Sigmoid colon (tissue), 7 donors: Measurements from ENCODE around the gene CRISP3. TPM values are rescaled to one million over a fixed set of nuclear protein-coding genes. Genes with fewer than 3 reads are reported as not detected.

ENCODE experiments used
- DNase-seq: peaks from one replicate; pipeline ENCODE4 v3.0.0-alpha.2; 2019
- H3K27ac ChIP-seq, 4 donors: fragments of 200-600 bp; sonication (generic); one replicate each; pipeline ENCODE4 v1.5.1; 2016 to 2019; ENCODE audit warnings: mild to moderate bottlenecking in 1 of 4
- H3K27me3 ChIP-seq, 3 donors: fragments of 200-600 bp; sonication (generic); one replicate each; pipeline ENCODE4 v1.5.1; 2019; ENCODE audit warnings: mild to moderate bottlenecking in 1 of 3
- H3K36me3 ChIP-seq, 4 donors: fragments of 200-600 bp; sonication (generic); one replicate each; pipeline ENCODE4 v1.5.1; 2016 to 2019
- H3K4me1 ChIP-seq, 4 donors: fragments of 200-600 bp; sonication (generic); one replicate each; pipeline ENCODE4 v1.5.1; 2017 to 2019
- H3K4me3 ChIP-seq, 4 donors: fragments of 200-600 bp; sonication (generic); one replicate each; pipeline ENCODE4 v1.5.1; 2017 to 2019; ENCODE audit warnings: mild to moderate bottlenecking in 2 of 4, moderate library complexity in 1 of 4
- H3K9me3 ChIP-seq, 4 donors: fragments of 200-600 bp in 3 of 4; sonication (generic) in 3 of 4; one replicate each; pipeline versions ENCODE4 v1.5.1 to v1.6.1; 2013 to 2019
- EP300 ChIP-seq, 4 donors: sonication (generic); formaldehyde crosslinking; IDR thresholded peaks; one replicate each; pipeline ENCODE4 v1.6.1; 2017; ENCODE audit warnings: antibody characterized with exemption in 4 of 4
- POLR2A ChIP-seq, 2 donors: fragments of 450-650 bp; IDR thresholded peaks; one replicate each; pipeline ENCODE4 v1.6.1; 2016; ENCODE audit warnings: antibody characterized with exemption in 2 of 2, mild to moderate bottlenecking in 2 of 2, moderate library complexity in 2 of 2
- POLR2AphosphoS5 ChIP-seq, 4 donors: sonication (generic); formaldehyde crosslinking; IDR thresholded peaks; one replicate each; pipeline ENCODE4 v1.6.1; 2017; ENCODE audit warnings: antibody characterized with exemption in 4 of 4
- WGBS, 2 donors: extraction: QIAGEN DNeasy Blood & Tissue Kit; methylation state at CpG; one replicate each; pipeline ENCODE4 v1.1.7; 2013; 5-methylcytosine and 5-hydroxymethylcytosine counted together
- intact Hi-C: fragments of 100-400 bp; cut with DNase I; formaldehyde crosslinking; loops from one replicate; pipeline ENCODE4 v1.15.1; 2023
- polyA plus RNA-seq, 3 donors: library from polyadenylated mRNA; stranded (reverse); fragments of 200-250 nt; gene quantifications; one replicate each; pipeline ENCODE4 v1.2.3, GENCODE V29; 2013
- total RNA-seq, 4 donors: library from RNA; depleted of rRNA; stranded (reverse); fragments of >200 nt; gene quantifications; one replicate each; pipeline ENCODE4 v1.1.0, GENCODE V29; 2016
- TF ChIP-seq, protein P1 (sequence below), 4 experiments: fragments of 450-650 bp in 3 of 4; fragments of 200-600 bp in 1 of 4; IDR thresholded peaks; one replicate each; pipeline ENCODE4 v1.5.1; 2016 to 2019; ENCODE audit warnings: antibody characterized with exemption in 4 of 4, mild to moderate bottlenecking in 3 of 4, moderate library complexity in 2 of 4
- donor health status: healthy with polysubstance abuse.
- donor health status: Bipolar disorder and iron deficiency.
- donor health status: healthy.

Gene CRISP3
- total and polyA plus RNA-seq, 7 donors: 0.60 TPM; not detected in 6

GRCh38 chr6:49782293-49782692 lies 38.1 kb upstream of the CRISP3 start:
- no peak overlapping the region for H3K4me3 ChIP-seq
- H3K27me3 ChIP-seq: no peaks in the 10 kb centered on the region
- no peaks in the 10 kb centered on the region for H3K36me3 ChIP-seq
- no peak for TF ChIP-seq POLR2AphosphoS5 (IDR thresholded peaks at IDR 0.05)
- TF ChIP-seq EP300 (IDR thresholded peaks at IDR 0.05): no peak
- no peak for TF ChIP-seq POLR2A (IDR thresholded peaks at IDR 0.05)
- TF ChIP-seq, protein P1, sequence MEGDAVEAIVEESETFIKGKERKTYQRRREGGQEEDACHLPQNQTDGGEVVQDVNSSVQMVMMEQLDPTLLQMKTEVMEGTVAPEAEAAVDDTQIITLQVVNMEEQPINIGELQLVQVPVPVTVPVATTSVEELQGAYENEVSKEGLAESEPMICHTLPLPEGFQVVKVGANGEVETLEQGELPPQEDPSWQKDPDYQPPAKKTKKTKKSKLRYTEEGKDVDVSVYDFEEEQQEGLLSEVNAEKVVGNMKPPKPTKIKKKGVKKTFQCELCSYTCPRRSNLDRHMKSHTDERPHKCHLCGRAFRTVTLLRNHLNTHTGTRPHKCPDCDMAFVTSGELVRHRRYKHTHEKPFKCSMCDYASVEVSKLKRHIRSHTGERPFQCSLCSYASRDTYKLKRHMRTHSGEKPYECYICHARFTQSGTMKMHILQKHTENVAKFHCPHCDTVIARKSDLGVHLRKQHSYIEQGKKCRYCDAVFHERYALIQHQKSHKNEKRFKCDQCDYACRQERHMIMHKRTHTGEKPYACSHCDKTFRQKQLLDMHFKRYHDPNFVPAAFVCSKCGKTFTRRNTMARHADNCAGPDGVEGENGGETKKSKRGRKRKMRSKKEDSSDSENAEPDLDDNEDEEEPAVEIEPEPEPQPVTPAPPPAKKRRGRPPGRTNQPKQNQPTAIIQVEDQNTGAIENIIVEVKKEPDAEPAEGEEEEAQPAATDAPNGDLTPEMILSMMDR (IDR thresholded peaks at IDR 0.05): no peak
- H3K27ac ChIP-seq: no peak overlapping the region
- 43 to 67% methylated on average over 1 of the region's 1 CpG for WGBS, 2 donors
- intact Hi-C loops: no loop called here
- no peaks in the 10 kb centered on the region for H3K9me3 ChIP-seq
- no peak for DNase-seq
- no peaks in the 10 kb centered on the region for H3K4me1 ChIP-seq

DNA sequence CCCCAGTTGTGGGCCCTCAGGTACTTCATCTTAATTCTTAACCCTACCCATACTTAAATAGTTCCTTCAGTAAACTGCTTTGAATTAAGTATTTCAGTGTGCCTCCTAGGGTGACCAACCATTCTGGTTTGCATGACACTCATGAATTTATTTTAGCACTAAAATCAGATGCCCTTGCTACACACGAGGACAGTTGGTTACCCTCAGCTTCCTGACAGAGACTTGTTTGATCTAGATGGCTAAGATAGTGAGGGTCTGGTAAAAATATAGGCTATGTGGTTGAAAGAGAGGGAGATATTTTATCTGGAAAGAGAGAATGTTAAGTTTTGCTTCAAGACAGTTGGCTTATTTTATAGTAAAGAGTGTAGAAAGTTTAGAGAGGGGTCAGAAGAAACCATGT lies 32.3 kb upstream of the CRISP3 start:
- Histone ChIP-seq H3K4me3 (no peak overlapping the region), H3K36me3 (no peaks in the 10 kb centered on the region), H3K27me3 (no peaks in the 10 kb centered on the region), H3K9me3 (no peaks in the 10 kb centered on the region), H3K27ac (no peak overlapping the region), H3K4me1 (no peaks in the 10 kb centered on the region)
- intact Hi-C loops: no loop called here
- 17% methylated on average over 1 of the region's 1 CpG for WGBS, 2 donors
- DNase-seq: no peak
- TF ChIP-seq POLR2AphosphoS5 (IDR thresholded peaks at IDR 0.05): no peak
- no peak for TF ChIP-seq POLR2A (IDR thresholded peaks at IDR 0.05)
- no peak for TF ChIP-seq EP300 (IDR thresholded peaks at IDR 0.05)
- TF ChIP-seq, protein P1 (IDR thresholded peaks at IDR 0.05): no peak

- Histone ChIP-seq H3K27ac (no peak overlapping the region), H3K4me1 (no peaks in the 10 kb centered on the region), H3K36me3 (no peaks in the 10 kb centered on the region), H3K4me3 (no peak overlapping the region), H3K27me3 (no peaks in the 10 kb centered on the region), H3K9me3 (no peaks in the 10 kb centered on the region)
- intact Hi-C loops: no loop called here
- DNase-seq: no peak
- TF ChIP-seq, protein P1 (IDR thresholded peaks at IDR 0.05): no peak
- no peak for TF ChIP-seq EP300 (IDR thresholded peaks at IDR 0.05)
- TF ChIP-seq POLR2A (IDR thresholded peaks at IDR 0.05): no peak
These were observed 30.9 kb upstream of the CRISP3 start for GRCh38 chr6:49775043-49775442.

DNA sequence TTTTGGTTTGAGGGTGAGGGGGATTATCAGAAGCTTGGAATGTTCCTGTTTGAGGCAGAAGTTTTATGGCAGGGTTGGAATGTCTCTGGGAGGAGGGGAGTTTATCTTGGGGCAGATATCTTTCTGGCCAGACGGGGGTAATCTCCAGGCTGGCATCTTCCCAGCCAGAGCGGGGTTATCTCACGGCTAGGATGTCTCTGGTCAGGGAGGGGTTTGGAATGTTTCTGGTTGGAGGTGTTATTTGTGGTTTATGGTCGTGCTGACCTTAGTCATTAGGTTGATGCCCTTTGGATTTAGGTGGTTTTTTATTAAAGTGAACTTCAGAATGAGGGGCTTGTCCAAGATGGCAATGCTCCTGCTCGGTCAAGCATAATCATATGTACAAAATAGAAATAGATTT lies 28.1 kb upstream of the CRISP3 start:
- H3K4me3 ChIP-seq: no peak overlapping the region
- TF ChIP-seq, protein P1 (IDR thresholded peaks at IDR 0.05): no peak
- TF ChIP-seq POLR2A (IDR thresholded peaks at IDR 0.05) (no peak), EP300 (IDR thresholded peaks at IDR 0.05) (no peak)
- no peaks in the 10 kb centered on the region for H3K4me1 ChIP-seq
- DNase-seq: no peak
- WGBS, 2 donors: 29 to 57% methylated on average over 5 of the region's 5 CpGs
- no peaks in the 10 kb centered on the region for H3K36me3 ChIP-seq
- no peaks in the 10 kb centered on the region for H3K27me3 ChIP-seq
- no peak overlapping the region for H3K27ac ChIP-seq
- intact Hi-C loops: no loop called here
- no peaks in the 10 kb centered on the region for H3K9me3 ChIP-seq

DNA sequence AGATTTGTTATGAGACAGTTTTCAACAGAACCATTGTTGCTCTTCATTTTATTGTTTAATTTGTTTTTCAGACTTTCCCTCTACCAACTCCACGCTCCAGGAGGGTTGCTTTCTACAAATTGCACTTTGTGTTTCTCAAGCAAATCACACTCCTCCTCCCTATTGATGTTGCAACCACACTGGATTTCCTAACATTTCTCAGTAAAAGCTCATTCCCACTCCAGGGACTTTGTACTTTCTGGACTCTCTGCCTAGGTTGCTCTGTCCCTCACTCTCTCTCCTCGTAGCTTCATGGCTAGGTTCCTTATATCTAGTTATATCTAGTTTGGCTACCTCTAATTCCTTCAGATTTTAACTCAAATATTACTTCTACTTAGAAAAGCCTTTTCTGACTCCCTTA lies 22.6 kb upstream of the CRISP3 start:
- DNase-seq: no peak
- Histone ChIP-seq H3K9me3 (no peaks in the 10 kb centered on the region), H3K4me3 (no peak overlapping the region), H3K27ac (no peak overlapping the region), H3K4me1 (no peaks in the 10 kb centered on the region), H3K36me3 (no peaks in the 10 kb centered on the region), H3K27me3 (no peaks in the 10 kb centered on the region)
- intact Hi-C loops: no loop called here
- WGBS, 2 donors: 47 to 68% methylated on average over 2 of the region's 2 CpGs
- TF ChIP-seq POLR2A (IDR thresholded peaks at IDR 0.05) (no peak), EP300 (IDR thresholded peaks at IDR 0.05) (no peak), POLR2AphosphoS5 (IDR thresholded peaks at IDR 0.05) (no peak)
- TF ChIP-seq, protein P1 (IDR thresholded peaks at IDR 0.05): no peak
